Activated CD4-positive, CD25-positive, alpha-beta regulatory T cell treated with anti-CD3 and anti-CD28 coated beads, Interleukin-2, amount 50 U/mL, for 24 hours (primary cell): ENCODE measurements around the gene CBX1.

ENCODE experiments used
- ATAC-seq, 2 donors: fragments of 150-1000 bp; cut with Tn5 transposase; one replicate each; pipeline ENCODE4 v1.10.0; 2021; ENCODE audit warnings: mild to moderate bottlenecking in 1 of 2, moderate library complexity in 1 of 2

The CBX1 gene

GRCh38 chr17:48024149-48025039 is 76.9 kb downstream of the CBX1 start:
- peak; percentile 2 to 5 for ATAC-seq

- ATAC-seq = peak in 1 of 2 donors; percentile 2
Observed at GRCh38 chr17:48023400-48024148, 77.7 kb downstream of the CBX1 start.

DNA sequence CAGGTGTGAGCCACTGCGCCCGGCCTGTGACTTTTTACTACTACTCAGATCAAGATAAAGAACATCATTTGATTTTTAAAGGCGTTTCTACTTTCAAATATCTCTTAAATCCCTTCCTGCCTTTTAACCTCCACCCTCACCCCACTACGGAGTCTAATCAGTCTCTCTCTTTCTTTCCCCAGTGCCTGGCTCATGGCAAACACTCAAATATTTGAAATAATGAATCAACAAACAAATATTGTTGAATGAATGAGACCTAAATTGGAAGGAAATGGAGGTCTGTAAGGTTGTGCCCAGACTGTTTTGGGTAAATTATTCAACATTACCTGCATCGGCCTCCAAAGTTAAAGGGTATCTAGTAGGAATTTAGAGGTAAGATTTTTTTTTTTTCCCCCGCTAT is 78.4 kb downstream of the CBX1 start:
- no peak for ATAC-seq

DNA sequence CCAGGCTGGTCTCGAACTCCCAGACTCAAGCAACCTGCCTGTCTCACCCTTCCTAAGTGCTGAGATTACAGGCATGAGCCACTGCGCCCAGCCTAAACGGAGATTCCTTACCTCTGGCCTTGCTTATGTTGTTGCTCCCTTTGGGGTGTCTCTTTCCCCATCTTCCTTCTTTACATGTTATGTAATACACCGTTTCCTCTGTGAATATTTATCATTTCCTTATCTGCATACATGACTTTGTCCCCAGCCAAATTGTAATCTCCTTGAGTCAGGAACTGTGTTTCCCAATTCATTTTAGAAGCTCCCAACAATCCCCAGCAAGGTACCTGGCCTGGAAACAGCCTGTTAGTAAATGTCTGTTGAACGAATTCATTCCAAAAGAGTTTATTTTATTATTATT is 79.3 kb downstream of the CBX1 start:
- no peak for ATAC-seq
